ENCODE data around the gene FRY.

Gene FRY

DNA sequence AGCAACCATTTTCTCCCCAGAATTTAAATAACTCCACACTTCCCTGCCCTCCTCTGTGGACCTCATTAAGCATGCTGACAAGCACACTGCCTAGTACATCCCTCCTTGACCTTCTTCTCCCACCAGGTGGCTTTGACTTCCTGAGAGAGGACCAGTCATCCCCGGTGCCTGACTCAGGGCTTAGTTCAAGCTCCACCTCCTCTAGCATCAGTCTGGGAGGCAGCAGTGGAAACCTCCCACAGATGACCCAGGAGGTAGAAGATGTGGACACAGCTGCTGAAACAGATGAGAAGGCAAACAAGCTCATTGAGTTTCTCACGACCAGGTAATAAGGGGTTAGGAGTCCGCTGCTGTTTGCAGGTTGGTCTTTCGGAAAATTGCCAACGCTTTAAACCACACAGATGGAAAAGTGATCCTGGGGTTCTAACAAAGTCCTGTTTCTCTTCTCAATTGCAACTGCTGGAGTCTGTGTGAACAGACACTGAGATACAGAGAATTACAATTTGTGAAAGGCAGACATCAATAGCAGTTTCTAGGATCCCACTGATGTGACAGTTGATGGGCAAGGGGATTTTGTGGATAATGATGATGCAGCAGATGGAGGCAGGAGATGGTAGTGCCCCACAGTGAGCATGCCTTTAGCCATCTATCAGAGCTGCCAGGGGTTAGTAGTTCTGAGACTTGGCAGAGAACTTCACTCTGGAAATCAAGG, 196.9 kb downstream of the FRY start:
- DNase-seq, result no peak

DNA sequence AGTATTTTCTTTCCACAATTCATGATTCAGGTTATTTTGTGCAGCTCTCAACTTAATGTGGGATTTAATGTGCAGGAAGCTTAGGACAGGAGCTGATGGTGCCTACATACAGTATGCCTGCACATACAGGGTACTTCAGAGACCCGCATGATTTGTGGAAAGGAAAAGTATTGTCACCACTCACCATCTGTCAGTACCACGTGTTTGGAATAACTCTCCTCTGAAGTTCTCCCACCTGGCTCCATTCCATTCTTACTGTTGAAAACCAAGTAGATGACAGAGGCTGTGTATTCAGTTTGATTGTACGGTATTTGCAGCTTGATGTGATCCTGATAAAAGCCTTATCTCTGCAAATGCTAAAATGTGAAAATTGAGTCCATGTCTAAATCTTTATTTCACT, 197.9 kb downstream of the FRY start:
- no peak for DNase-seq

DNA sequence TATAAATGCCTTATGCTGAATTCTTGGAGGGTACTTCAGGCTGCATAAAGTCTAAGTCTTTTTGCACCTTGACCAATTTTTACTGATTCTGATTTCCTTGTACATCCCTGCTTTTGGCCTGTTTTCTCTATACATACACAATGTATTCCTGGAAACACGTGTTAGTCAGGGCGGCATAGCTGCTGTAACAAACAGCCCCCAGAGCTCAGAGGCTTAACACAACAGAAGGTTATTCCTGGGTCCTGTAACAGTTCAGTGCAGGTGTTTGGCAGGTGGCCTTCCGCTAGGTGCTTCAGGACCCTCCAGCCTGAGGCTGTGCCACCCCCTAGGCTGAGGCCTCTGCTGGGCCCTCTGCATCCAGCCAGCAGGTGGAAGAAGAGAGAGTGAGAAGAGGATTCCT, 200.7 kb downstream of the FRY start:
- DNase-seq, result no peak

DNA sequence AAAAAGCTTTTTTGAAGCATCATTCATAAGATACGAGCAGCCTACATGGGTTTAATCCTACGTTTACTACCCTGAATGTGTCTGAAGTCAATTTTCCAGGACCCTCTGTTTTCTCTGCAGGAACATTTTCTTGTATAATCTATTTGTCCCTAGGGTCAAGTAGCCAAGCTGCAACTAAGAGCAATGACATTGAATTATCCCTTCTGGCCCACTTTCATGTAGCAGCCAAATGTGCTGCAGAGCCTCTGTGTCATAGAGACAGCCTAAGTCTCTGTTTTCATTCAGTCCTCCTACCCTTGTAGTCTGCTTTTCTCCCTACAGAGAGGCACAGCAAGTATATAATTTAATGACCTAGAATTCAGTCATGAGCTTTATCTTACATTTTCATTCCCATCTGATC, 201.5 kb downstream of the FRY start:
- no peak for DNase-seq

DNA sequence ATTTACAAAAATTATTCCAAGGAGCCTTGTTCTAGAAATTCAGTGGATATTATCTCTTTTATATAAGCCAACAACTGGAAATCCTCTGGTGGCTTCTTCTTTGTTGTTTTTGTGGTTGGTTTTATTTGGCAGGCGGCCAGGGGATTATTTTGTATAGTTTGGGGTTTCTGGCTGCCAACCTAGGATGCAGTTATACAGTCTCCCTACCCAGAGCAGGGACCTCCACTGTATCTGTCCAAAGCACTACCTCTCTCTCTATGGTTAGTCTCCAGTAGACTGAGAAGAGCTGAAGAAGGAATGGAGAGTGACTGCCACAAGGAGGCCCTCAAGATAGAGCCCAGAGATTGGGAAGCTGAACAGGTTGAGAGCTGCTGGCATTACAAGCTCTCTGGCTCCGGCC, 203.3 kb downstream of the FRY start:
- no peak for DNase-seq

DNA sequence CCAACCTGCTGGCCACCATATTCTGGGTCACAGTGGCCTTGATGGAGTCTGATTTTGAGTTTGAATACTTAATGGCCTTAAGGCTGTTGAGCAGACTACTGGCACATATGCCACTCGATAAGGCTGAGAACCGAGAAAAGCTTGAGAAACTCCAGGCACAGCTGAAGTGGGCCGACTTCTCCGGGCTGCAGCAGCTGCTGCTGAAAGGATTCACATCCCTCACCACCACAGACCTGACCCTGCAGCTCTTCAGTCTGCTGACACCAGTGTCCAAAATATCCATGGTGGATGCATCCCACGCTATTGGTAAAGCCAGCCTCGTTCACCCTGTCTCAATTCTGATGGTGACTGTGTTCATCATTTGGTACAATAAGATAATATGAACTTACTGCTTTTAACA, 206.1 kb downstream of the FRY start:
- no peak for DNase-seq

DNA sequence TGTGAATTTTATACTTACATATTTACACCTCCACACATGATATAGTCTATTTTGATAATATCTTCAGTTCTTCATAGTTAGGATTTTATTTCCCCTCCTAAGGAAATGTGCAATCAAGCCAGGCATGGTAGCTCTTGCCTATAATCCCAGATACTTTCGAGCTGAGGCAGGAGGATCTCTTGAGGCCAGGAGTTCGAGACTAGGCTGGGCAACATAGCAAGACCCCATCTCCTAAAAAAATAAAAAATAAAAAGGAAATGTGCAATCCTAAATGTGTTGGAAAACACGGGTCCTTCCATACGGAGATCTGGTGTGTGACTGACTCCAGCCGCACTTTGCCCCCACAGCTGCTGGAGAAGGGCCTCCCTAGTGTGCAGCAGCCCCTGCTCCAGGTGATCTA, 212.1 kb downstream of the FRY start:
- DNase-seq, result no peak

DNA sequence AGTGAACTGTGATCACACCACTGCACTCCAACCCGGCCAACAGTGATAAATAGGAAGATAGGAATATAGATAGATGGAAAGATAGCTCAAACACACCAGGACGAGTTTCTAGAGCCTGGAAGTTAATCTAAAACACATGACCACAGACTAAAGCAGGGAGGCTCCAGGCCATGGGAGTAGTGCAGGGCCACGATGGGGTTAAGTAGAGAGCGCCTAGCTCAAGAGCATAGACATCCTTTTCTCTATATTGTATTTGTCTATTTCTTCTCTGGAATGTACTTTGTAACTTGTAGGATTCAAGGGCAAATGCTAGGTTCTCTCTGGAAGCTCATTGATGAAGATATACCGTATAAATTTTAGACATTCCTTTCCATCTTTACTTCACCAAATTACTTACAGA, 214.0 kb downstream of the FRY start:
- DNase-seq, result no peak

DNA sequence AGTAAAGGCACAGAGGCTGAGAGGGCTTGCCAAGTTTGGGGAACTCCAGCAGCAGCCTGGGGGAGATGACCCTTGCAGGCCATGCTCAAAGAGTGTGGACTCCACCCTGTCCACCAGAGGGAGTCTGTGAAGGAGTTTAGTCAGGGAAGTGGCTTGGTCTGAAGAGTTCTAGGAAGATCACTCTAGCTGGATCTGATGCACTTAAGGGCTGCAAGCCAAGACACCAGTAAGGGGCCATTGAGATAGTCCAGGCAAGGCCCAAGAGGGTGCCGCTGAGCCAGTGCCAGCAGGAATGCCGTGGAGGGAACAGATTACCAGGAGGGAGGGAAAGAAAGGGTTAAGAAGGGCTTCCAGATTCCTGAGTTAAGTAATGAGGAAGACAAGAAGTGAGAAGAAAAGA, 214.9 kb downstream of the FRY start:
- peak; percentile 1 for DNase-seq

DNA sequence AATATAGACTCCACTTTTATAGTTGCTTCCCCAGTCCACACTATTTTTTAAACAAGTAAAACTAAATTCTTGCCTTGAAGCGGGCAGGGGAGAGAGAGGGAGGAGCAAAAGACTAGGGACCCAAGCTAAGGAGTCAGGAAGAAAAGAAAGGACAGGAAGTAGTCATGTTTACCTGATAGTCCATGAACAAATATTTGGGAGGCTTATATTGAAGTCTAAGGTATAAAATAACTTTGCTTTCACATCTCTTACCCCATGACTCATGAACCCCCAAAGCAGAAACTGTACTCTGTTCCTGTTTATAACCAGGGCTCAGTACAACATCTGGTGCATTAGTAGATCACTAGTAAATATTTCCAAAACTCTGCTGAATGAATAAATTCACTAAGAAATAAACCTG, 216.3 kb downstream of the FRY start:
- no peak for DNase-seq

DNA sequence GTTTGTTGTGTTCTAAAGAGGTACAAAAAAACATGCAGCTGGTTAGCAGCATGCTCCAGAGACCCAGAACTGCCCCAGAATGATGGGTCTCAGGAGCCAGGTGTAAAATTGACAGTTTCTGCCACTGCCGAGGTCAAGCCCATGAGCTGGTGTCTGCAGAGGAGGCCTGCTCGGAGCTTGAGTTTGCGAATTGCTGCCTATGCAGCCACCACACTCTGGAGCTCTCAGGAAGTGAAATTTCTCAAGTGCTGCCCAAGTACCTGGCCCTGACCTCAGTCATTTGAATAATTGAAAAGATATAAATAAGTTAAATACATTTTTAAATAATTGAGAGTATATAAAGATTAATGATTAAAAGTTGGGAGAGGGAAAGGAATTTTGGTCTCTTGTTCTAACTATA, 217.2 kb downstream of the FRY start:
- no peak for DNase-seq

DNA sequence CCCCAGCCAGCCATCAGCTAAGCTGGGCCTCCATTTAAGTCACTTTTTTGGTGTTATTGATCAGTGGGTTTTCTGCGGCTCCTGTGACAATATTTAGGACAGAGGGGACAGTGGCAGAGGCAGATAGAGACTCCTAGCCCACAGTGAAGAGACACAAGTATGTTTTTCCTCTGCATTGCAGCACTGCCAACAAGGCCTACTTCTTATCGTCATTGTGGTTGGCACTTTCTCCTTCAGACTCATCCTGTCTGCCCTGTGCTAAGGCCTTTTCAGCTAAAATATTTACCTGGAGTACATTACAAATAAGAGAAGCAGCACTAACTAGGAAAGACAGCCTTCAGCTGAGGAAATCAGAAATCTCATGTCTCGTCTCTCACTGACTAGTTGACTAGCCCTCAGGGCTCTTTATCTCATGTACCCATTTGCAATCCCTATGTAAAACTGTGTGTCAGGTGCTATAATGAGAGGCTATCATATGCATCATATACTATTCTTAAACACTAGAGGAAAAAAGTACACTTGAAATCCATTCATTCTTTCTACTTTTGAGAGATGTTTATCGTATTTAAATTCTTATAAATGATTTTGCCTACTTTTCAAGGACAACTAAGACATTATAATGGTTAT, 221.4 kb downstream of the FRY start:
- DNase-seq, result no peak

DNA sequence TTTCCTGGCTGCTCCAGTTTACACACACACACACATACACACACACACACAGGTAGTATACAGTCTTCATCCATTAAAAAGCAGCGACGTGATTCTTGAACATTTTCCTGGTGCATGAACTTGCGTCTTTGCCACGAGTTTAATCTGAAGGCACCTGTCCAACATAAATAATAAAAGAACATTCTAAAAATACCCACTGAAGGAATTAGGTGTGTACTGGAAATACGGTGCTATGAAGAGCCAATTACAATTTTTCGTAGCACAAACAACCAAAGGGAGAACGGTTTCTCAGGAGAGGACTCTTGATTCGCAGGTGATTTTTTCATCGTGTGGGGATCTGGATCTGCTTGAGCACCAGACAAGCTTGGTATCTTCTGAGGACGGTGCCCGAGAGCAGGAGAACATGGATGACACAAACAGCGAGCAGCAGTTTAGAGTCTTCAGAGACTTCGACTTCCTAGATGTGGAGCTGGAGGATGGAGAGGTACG, 222.4 kb downstream of the FRY start:
- no peak for DNase-seq

DNA sequence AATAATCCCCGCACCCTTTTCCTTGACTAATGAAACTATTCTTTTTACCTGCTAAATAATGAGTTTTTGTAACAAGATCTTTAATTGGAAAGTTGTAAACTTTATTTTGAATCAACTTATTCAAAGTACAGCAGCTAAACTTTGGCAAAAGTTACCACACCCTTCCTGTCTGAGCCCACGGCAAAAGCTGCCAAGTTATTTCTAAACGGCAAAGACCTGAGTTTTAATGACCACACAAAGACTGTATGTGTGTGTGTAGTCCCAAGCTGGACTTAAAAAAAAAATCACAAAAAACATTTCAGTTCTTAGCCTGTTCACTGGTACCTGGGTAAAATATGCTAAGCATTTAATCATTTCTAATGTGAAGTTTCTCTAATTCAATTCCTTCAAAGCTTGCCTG, 222.8 kb downstream of the FRY start:
- DNase-seq, result no peak

DNA sequence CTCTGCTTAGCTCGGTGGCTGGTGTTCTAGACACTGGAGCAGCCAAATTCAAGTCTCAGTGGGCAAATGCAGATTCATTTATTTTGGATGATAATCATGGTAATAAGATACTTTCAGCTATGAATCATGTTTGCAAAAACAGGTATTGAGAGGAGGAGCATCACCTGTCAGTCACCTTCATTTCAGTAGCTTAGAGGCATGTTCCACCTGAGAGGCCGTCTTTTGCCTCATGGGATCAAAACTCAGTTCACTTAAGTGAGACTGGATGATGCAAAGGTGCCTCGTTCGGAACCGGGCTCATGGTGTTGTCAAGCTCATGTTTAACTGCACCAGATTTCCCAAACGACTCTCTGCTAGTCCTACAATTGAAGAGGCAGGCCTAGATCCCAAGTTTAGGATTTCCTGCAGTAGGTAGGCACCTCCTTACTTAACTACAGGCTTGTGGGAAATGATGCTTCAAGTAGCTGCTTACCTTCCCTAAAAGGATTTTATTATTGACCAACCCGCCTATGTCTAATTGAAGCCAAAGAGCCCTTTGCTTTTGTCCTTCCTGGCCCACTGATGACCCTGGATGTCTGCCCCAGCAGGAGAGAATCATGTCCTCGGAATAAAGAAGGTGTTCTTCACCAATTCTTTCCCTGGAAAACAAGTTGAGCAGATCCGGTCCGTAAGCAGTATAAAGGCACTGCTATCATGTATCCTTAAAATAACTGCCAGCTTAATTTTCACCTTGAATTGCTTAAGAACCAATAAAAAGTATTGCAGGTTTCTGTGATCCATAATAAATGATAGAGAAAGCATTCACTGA, 223.5 kb downstream of the FRY start:
- no peak for DNase-seq

DNA sequence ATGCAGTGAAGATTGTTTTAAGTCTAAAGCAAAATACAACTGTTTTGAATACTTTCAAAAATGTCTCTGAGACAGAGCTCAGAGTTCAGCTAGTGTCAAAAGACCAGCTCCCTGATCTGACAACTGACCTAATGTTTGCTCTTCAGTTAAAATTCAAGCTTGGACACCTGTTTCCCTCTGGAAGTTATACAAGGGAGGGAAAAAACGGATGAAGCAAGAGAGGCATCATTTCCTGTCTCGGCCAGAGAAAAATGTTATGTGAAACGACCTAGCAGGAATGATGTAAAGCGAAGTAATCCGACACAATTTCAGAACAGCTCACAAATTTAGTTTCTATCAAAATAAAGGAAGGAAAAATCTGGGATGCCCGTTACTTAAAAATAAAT, 224.1 kb downstream of the FRY start:
- no peak for DNase-seq

DNA sequence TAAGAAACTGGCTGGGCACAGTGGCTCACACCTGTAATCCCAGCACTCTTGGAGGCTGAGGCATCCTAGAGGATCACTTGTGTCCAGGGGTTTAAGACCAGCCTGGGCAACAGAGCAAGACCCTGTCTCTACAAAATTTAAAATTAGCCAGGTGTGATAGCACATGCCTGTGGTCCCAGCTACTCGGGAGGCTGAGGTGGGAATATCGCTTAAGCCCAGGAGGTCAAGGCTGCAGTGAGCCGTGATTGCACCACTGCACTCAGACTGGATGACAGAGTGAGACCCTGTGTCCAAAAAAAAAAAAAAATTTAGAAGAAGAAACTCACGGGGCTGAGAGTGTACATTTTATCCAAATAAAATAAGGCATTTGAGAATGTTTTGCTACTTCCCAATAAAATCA, 224.7 kb downstream of the FRY start:
- DNase-seq, result no peak

DNA sequence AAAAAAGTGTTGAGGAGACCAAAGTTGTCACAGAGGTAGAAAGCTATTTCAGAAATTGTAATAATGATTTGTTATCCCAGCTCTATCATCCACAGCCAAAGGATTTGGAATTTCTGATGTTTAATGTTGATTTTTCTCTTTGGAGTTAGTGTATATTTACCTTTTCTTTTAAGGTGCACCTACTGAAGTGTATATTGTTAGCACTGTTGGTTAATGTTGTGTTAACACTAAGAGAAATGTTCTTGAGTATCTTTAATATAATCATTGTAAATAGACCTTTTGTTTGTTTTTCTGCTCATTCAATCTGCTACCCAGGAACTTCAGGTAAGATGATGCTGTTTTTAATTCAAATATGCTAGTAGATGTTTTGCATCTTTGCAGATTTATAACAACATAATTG, 226.1 kb downstream of the FRY start:
- no peak for DNase-seq

DNA sequence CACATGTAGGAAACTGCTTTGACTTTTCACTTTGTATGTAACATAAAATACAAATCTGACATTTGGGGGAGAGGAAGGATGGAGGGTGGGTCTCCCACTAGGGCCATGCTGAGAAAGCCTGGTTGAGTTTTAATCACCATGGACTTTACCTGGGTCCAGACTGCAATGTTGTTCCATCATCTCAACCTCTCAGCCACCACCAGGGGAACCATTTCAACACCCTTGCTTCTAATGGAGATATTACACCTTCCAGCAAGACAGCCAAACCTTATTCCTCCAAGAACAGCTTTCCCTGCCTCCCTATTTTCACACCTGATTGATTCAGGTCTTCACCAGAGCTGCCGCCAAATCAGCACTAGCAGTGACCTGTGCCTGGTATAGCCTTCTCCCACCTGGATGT, 227.5 kb downstream of the FRY start:
- no peak for DNase-seq

DNA sequence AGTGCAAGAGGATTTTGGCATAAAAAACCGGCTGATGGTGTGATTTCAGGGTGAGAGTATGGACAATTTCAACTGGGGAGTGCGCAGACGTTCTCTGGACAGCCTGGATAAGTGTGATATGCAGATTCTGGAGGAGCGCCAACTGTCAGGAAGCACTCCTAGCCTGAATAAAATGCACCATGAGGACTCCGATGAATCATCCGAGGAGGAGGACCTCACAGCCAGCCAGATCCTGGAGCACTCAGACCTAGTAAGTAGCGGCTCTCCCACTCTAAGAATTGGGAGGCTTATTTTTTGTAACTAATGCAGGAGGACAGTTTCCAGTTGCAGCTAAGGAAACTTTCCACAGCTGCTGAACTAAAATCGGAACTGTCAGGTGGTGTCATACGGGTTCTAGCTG, 230.0 kb downstream of the FRY start:
- no peak for DNase-seq

DNA sequence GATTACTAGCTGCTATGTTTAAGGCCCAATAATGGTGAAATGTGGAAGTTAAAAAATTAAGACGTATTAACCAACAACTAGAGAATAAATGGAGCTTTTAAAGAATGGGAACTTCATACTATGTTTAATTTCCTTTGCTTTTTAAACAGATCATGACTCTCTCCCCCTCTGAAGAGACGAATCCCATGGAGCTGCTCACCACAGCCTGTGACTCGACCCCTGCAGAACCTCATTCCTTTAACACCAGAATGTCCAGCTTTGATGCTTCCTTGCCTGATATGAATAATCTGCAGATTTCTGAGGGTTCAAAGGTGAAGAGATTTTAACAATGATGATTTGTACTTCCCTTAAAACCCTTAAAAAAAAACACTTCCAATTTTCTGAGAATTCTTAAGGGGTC, 230.6 kb downstream of the FRY start:
- DNase-seq, result no peak

DNA sequence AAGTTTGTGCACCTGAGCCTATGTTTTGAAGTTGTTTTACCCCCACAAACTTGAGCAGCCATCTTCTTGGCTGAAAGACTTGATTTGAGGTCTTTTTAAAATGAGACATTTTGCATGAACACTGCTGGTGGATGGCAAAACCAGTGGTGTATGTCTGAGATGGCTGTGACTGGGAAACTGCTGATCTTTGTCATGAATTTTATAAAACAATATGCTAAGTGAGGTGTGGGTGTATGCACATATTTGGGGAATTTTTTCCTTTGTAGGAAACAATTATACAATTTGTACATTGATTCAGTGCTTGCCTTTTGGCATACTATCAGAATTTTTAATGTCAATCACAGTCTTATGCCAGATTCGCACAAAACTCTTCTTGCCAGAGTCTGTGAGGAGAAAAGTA, 231.0 kb downstream of the FRY start:
- no peak for DNase-seq

DNA sequence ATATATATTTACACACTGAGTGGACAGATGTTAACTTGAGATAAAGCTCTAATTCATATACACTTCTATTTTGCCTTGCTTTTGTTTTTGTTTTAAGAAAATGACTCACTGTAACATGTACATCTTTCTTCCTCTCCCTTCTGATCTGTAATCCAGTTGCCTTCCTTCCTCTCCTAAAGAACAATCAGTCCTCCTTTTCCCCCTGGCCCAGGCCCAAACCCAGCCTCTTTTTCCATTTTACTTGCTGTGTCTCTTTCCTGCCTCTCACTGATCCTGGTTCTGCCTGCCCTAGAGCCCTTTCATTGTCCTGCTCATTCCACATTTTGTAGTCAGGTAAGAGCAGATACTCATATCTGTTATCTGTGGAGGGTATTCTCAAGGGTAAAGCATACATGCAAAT, 232.8 kb downstream of the FRY start:
- no peak for DNase-seq

DNA sequence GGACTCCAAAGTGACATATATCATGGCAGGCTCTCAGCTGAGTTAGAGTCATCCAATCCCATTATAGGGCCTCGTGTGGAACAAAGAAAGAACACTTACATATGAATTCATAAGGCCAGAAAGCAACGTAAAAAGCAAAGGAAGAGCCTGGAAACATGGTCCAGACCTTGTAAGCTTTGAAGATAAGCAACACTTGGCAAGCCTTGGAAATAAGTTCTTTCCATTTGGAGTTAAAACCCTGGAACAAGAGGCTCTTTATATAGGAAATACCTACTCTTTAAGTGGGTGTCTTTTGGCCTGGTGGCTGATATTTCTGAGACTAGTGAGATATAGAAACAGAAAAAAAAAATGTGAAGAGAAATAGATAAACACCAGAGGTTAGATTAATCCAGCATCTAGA, 234.2 kb downstream of the FRY start:
- DNase-seq, result no peak
